ENCODE data around the gene TCTN1.
"Not testable (repeated sequence)": the region's sequence is repeated elsewhere in the genome, so short reads cannot be mapped to it uniquely, and the experiment has no call there.

Gene TCTN1

GRCh38 chr12:110599334-110599733 is 14.6 kb upstream of the TCTN1 start:
- H3K27ac ChIP-seq = no peak overlapping the region
- in situ Hi-C loops (cut with HindIII; ENCODE audit: low pct_ligation_motif_present, low sequenced_read_pairs) = no loop called here
- no peak for DNase-seq
- TF ChIP-seq CTCF (IDR thresholded peaks at IDR 0.05; ENCODE audit: low read depth, low read length, missing control alignments) = no peak
- no peaks in the 10 kb centered on the region for H3K27me3 ChIP-seq (replicated peaks)
- no peaks in the 10 kb centered on the region for H3K36me3 ChIP-seq (replicated peaks)
- H3K4me3 ChIP-seq (ENCODE audit: low read depth, low read length) = no peak overlapping the region

- Histone ChIP-seq H3K27me3 (replicated peaks) (no peaks in the 10 kb centered on the region), H3K4me3 (ENCODE audit: low read depth, low read length) (no peak overlapping the region), H3K27ac (no peak overlapping the region), H3K36me3 (replicated peaks) (no peaks in the 10 kb centered on the region)
- TF ChIP-seq CTCF (IDR thresholded peaks at IDR 0.05; ENCODE audit: low read depth, low read length, missing control alignments) = peak; percentile 25
- in situ Hi-C loops (cut with HindIII; ENCODE audit: low pct_ligation_motif_present, low sequenced_read_pairs) = loop anchor here (25.0 kb wide), 1 partner anchor 88 kb away; the partner anchor contains the start of genes RAD9B and VPS29
- DNase-seq = no peak
These were observed 13.7 kb upstream of the TCTN1 start for GRCh38 chr12:110600254-110600653.

GRCh38 chr12:110602085-110602814 is 11.7 kb upstream of the TCTN1 start:
- H3K27me3 ChIP-seq (replicated peaks); H3K36me3 ChIP-seq (replicated peaks); H3K4me3 ChIP-seq (ENCODE audit: low read depth, low read length); H3K27ac ChIP-seq: not testable (repeated sequence)
- peak; percentile 77 for TF ChIP-seq CTCF (IDR thresholded peaks at IDR 0.05; ENCODE audit: low read depth, low read length, missing control alignments)
- in situ Hi-C loops (cut with HindIII; ENCODE audit: low pct_ligation_motif_present, low sequenced_read_pairs) = loop anchor here (25.0 kb wide), 1 partner anchor 90 kb away; the partner anchor contains the start of genes RAD9B and VPS29
- DNase-seq = peak; percentile 41

DNA sequence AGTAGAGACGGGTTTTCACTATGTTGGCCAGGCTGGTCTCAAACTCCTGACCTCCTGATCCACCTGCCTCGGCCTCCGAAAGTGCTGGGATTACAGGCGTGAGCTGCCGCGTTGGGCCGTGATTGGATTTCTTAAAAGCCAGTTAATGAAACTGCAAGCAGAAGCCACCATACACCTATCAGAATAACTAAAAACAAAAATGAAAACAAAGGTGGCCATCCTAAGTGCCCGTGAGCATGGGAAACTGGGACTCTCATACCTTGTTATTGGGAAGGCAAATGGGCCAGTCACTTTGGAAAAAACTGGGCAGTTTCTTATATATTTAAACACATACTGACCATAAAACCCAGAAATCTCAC is 7.7 kb upstream of the TCTN1 start:
- no peaks in the 10 kb centered on the region for H3K27me3 ChIP-seq (replicated peaks)
- in situ Hi-C loops (cut with HindIII; ENCODE audit: low pct_ligation_motif_present, low sequenced_read_pairs) = loop anchor here (25.0 kb wide), 1 partner anchor 94 kb away; the partner anchor contains the start of genes RAD9B and VPS29
- H3K27ac ChIP-seq = no peak overlapping the region
- no peak for DNase-seq
- TF ChIP-seq CTCF (IDR thresholded peaks at IDR 0.05; ENCODE audit: low read depth, low read length, missing control alignments) = no peak
- no peak overlapping the region for H3K4me3 ChIP-seq (ENCODE audit: low read depth, low read length)
- H3K36me3 ChIP-seq (replicated peaks) = no peaks in the 10 kb centered on the region

GRCh38 chr12:110613071-110613770 is 708 bp upstream of the TCTN1 start:
- TF ChIP-seq CTCF (IDR thresholded peaks at IDR 0.05; ENCODE audit: low read depth, low read length, missing control alignments) = no peak
- H3K4me3 ChIP-seq (ENCODE audit: low read depth, low read length) = peak overlapping the region; percentile 75
- DNase-seq = no peak
- no peaks in the 10 kb centered on the region for H3K27me3 ChIP-seq (replicated peaks)
- no peaks in the 10 kb centered on the region for H3K36me3 ChIP-seq (replicated peaks)
- in situ Hi-C loops (cut with HindIII; ENCODE audit: low pct_ligation_motif_present, low sequenced_read_pairs) = loop anchor here (25.0 kb wide), 1 partner anchor 101 kb away; the partner anchor contains the start of genes RAD9B and VPS29
- peak overlapping the region; percentile 86 for H3K27ac ChIP-seq

Data from brain microvascular endothelial cell (primary cell).